Testis (tissue), 3 donors: ENCODE measurements around the gene ALKBH1. TPM values are rescaled to one million over a fixed set of nuclear protein-coding genes. Genes with fewer than 3 reads are reported as not detected.

Experiments used
- DNase-seq: peaks from one replicate; pipeline ENCODE4 v3.0.0-alpha.2; 2019
- H3K27ac ChIP-seq, 2 donors: fragments of 200-600 bp; sonication (generic); one replicate each; pipeline ENCODE4 v1.5.1; 2019
- H3K27me3 ChIP-seq: fragments of 200-600 bp; sonication (generic); one replicate; pipeline ENCODE4 v1.5.1; 2019
- H3K36me3 ChIP-seq: fragments of 200-600 bp; sonication (generic); one replicate; pipeline ENCODE4 v1.5.1; 2017; ENCODE audit warnings: low read depth; ENCODE audit errors: missing control alignments
- H3K4me1 ChIP-seq: fragments of 200-600 bp; sonication (generic); one replicate; pipeline ENCODE4 v1.5.1; 2019
- H3K4me3 ChIP-seq, 2 donors: fragments of 200-600 bp; sonication (generic); one replicate each; pipeline ENCODE4 v1.5.1; 2017 to 2019
- H3K9me3 ChIP-seq: fragments of 200-600 bp; sonication (generic); one replicate; pipeline ENCODE4 v1.5.1; 2017
- POLR2A ChIP-seq: fragments of 450-650 bp; IDR thresholded peaks from one replicate; pipeline ENCODE4 v1.6.1; 2017; ENCODE audit warnings: antibody characterized with exemption, mild to moderate bottlenecking, moderate library complexity
- WGBS, 2 donors: methylation state at CpG; one replicate each; pipeline ENCODE4 v1.1.5; 2018; 5-methylcytosine and 5-hydroxymethylcytosine counted together
- intact Hi-C: fragments of 100-400 bp; cut with DNase I; formaldehyde crosslinking; loops from one replicate; pipeline ENCODE4 v1.15.1; 2023; ENCODE audit warnings: low total_unique reads
- polyA plus RNA-seq: library from polyadenylated mRNA; stranded (reverse); fragments of 350-450 nt; fragmentation: Illumina TruSeq; extraction: RNeasy Lipid Tissue Mini Kit (QIAGEN cat#74804); gene quantifications from one replicate; pipeline ENCODE4 v1.2.3, GENCODE V29; 2014; ENCODE audit warnings: low read depth, low replicate concordance; ENCODE audit not compliant: insufficient read depth
- total RNA-seq, 2 donors: library from RNA; depleted of rRNA; stranded (reverse); fragments of >200 nt; gene quantifications; one replicate each; pipeline ENCODE4 v1.2.3, GENCODE V29; 2016
- TF ChIP-seq, protein P1 (sequence below), 3 experiments: fragments of 450-650 bp in 2 of 3; fragments of 200-600 bp in 1 of 3; sonication (generic) in 1 of 3; IDR thresholded peaks; one replicate each; pipeline ENCODE4 v1.5.1; 2016 to 2019; ENCODE audit warnings: antibody characterized with exemption in 3 of 3, mild to moderate bottlenecking in 2 of 3, moderate library complexity in 1 of 3

The ALKBH1 gene
- total and polyA plus RNA-seq, 3 donors from 2014 or later = 17.9 to 19.2 (median 18.4) TPM

DNA sequence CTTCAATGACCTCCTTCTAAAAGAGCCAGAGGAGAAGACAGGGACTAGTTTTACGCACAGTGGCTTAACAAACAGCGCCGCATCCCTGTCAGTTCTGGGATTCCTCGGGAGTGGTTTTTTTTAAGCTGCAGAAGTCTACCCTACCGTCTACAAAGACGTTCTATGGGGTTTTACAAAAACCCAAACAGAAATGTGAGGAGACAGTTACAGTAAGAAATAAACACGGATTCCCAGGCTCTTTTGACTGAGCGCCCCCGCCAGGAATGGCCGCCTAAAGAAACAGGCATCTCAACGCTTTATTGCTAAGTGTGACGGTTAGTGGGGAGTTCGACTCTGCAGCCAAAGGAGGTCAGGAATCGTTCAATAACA is 484 bp downstream of the ALKBH1 start:
- H3K36me3 ChIP-seq = no peaks in the 10 kb centered on the region
- no peaks in the 10 kb centered on the region for H3K9me3 ChIP-seq
- peak overlapping the region; percentile 68 to 92 for H3K4me3 ChIP-seq
- H3K27me3 ChIP-seq = no peaks in the 10 kb centered on the region
- peaks cover 24% of the 10 kb centered on the region for H3K4me1 ChIP-seq
- peak; percentile 56 for DNase-seq
- peak overlapping the region; percentile 50 to 74 for H3K27ac ChIP-seq
- TF ChIP-seq POLR2A = no peak
- TF ChIP-seq, protein P1, sequence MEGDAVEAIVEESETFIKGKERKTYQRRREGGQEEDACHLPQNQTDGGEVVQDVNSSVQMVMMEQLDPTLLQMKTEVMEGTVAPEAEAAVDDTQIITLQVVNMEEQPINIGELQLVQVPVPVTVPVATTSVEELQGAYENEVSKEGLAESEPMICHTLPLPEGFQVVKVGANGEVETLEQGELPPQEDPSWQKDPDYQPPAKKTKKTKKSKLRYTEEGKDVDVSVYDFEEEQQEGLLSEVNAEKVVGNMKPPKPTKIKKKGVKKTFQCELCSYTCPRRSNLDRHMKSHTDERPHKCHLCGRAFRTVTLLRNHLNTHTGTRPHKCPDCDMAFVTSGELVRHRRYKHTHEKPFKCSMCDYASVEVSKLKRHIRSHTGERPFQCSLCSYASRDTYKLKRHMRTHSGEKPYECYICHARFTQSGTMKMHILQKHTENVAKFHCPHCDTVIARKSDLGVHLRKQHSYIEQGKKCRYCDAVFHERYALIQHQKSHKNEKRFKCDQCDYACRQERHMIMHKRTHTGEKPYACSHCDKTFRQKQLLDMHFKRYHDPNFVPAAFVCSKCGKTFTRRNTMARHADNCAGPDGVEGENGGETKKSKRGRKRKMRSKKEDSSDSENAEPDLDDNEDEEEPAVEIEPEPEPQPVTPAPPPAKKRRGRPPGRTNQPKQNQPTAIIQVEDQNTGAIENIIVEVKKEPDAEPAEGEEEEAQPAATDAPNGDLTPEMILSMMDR (IDR thresholded peaks at IDR 0.05) = peak in 2 of 3 experiments; percentile 34 to 40
- intact Hi-C loops = no loop called here
- 0% methylated on average over 14 of the region's 14 CpGs for WGBS, 2 donors

DNA sequence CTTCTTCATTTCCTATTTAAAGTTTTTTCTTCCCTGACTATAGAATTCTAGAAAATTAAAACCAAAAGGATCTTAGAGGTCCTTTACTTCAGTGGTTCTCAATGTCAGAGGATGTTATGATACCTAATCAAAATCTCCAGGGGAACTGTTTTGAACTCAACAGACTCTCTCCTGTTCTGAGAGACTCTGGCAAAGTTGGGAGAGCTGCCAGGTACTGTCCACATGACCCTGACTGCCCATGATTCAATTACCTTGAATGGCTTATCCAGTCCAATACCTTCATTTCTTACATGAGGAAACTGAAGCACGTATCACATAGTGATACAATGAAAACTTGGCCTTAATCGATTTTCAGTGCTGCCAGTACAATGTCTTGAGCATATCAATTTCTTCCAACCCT is 16.6 kb downstream of the ALKBH1 start:
- intact Hi-C loops = no loop called here
- no peaks in the 10 kb centered on the region for H3K27me3 ChIP-seq
- no peak overlapping the region for H3K4me3 ChIP-seq
- TF ChIP-seq, protein P1 (IDR thresholded peaks at IDR 0.05) = no peak
- no peak for TF ChIP-seq POLR2A
- 70 to 78% methylated on average over 2 of the region's 2 CpGs for WGBS, 2 donors
- H3K36me3 ChIP-seq = no peaks in the 10 kb centered on the region
- H3K27ac ChIP-seq = no peak overlapping the region
- H3K4me1 ChIP-seq = no peaks in the 10 kb centered on the region
- DNase-seq = no peak
- no peaks in the 10 kb centered on the region for H3K9me3 ChIP-seq

GRCh38 chr14:77682158-77682553 is 25.7 kb downstream of the ALKBH1 start:
- Histone ChIP-seq H3K4me3 (no peak overlapping the region), H3K27me3 (no peaks in the 10 kb centered on the region), H3K36me3 (no peaks in the 10 kb centered on the region), H3K27ac (no peak overlapping the region), H3K4me1 (no peaks in the 10 kb centered on the region), H3K9me3 (no peaks in the 10 kb centered on the region)
- intact Hi-C loops = no loop called here
- TF ChIP-seq, protein P1 (IDR thresholded peaks at IDR 0.05) = no peak
- TF ChIP-seq POLR2A = no peak
- WGBS, 2 donors = 41 to 60% methylated on average over 1 of the region's 1 CpG
- DNase-seq = no peak

DNA sequence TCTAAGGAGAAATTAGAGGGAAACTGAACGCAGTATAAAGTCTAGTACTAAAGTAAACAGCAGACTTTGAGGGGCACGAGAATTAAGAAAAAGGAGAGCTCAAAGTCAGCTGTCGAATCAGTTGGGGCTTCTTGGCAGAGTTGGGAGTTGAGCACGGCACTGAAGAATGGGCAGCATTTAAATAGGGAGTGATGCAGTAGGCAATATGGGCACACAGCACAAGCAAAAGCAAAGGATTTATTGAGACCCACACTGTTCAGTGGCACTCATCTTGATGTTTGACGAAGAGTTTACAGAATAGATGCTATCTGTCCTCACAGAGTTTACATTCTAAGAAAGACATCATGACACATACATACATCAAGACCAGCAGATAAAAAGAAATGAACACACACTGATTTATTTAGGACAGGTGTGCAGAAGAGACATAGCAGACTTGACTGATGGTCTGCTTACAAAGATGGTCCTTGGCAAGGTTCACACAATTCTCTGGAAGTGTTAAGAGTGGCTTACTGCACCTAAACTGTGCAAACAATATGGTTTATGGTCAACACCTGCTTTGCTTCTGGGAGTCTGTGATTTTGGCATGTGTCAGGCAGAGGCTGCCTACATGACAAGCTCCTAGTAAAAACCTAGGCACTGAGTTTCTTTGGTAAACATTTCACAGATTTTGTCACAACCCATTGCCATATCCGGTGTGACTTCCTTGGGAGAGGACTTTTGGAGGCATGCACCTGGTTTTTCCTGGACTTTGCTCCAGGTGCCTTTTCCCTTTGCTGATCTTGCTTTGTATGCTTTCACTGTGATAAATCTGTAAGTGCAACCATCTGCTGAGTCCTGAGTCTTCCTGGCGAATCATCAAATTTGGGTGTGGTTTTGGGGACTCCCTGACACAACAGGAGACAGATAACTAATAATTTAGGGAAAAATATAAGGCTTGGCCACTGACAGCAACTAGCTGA is 26.3 kb downstream of the ALKBH1 start:
- WGBS, 2 donors = 74 to 78% methylated on average over 7 of the region's 7 CpGs
- H3K36me3 ChIP-seq = no peaks in the 10 kb centered on the region
- DNase-seq = no peak

More for the DNA sequence above, 26.3 kb downstream of the ALKBH1 start:
- intact Hi-C loops = no loop called here
- TF ChIP-seq POLR2A = no peak
- TF ChIP-seq, protein P1 (IDR thresholded peaks at IDR 0.05) = no peak
- Histone ChIP-seq H3K4me1 (no peaks in the 10 kb centered on the region), H3K9me3 (no peaks in the 10 kb centered on the region), H3K27ac (no peak overlapping the region), H3K27me3 (no peaks in the 10 kb centered on the region), H3K4me3 (no peak overlapping the region)
